ENCODE measurements around the gene LENG8. TPM values are rescaled to one million over a fixed set of nuclear protein-coding genes. Genes with fewer than 3 reads are reported as not detected.

Gene LENG8
- total and polyA plus RNA-seq, 2 of the 13 experiments (the other 11 are each of a cell fraction or from before 2014, with no cell fraction given) = 14.3 to 41.9 TPM

DNA sequence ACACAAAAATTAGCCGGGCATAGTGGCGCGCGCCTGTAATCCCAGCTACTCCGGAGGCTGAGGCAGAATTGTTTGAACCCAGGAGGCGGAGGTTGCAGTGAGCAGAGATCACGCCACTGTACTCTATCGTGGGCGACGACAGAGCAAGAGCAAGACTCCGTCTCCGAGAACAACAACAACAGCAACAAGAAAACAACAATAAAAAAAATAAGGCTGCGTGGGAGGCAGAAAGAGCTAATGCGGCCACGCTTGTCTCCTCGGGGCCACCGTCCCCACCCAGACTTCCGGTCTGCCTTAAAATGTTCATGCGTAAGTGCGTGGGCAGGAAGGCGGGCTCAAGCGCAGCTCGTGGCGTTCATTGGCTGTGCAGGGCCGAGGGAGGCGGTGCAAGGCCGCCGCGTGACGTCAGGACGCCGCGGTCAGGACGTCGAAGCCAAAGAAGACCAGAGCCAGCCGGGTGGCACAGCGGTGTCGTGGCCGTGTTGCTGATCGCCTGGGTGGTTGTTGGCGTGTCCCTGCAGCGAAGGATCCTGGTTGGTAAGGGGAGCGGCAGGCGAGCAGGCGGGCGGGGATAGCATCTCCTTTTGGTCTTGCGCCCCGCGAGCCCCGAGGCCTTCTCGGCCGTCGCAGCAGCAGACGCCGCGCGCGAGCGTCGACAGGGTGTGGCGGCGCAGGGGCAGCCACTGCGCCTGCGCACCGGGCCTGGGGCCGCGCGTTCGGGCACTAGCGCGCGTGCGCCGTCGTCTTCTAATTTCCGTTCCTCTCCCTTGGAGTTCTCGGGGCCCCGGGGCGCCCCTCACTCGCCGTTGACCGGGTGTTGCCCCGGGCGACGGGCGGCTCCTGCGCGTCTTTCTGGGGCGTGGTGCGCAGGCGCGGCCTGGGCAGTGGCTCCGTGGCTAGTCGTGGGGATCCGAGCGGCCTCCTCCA lies at the start of gene LENG8 (continued):
- TF ChIP-seq, protein P1, sequence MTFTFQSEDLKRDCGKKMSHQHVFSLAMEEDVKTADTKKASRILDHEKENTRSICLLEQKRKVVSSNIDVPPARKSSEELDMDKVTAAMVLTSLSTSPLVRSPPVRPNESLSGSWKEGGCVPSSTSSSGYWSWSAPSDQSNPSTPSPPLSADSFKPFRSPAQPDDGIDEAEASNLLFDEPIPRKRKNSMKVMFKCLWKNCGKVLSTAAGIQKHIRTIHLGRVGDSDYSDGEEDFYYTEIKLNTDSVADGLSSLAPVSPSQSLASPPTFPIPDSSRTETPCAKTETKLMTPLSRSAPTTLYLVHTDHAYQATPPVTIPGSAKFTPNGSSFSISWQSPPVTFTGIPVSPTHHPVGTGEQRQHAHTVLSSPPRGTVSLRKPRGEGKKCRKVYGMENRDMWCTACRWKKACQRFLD (CRISPR knock-in tag; IDR thresholded peaks at IDR 0.05; ENCODE audit: borderline replicate concordance) = peak; percentile 60; the same call in 1 of the 2 replicates
- no peak for TF ChIP-seq TBP (CRISPR knock-in tag; IDR thresholded peaks at IDR 0.05)
- peak; percentile 39; the same call in 1 of the 2 replicates for TF ChIP-seq RFX3 (CRISPR knock-in tag; IDR thresholded peaks at IDR 0.05)
- TF ChIP-seq XRCC5 (optimal IDR thresholded peaks at IDR 0.05; ENCODE audit: low read length) = no peak
- TF ChIP-seq AKAP8 (CRISPR knock-in tag; IDR thresholded peaks at IDR 0.05) = peak; percentile 75; the same call in 1 of the 2 replicates
- TF ChIP-seq, protein P2, sequence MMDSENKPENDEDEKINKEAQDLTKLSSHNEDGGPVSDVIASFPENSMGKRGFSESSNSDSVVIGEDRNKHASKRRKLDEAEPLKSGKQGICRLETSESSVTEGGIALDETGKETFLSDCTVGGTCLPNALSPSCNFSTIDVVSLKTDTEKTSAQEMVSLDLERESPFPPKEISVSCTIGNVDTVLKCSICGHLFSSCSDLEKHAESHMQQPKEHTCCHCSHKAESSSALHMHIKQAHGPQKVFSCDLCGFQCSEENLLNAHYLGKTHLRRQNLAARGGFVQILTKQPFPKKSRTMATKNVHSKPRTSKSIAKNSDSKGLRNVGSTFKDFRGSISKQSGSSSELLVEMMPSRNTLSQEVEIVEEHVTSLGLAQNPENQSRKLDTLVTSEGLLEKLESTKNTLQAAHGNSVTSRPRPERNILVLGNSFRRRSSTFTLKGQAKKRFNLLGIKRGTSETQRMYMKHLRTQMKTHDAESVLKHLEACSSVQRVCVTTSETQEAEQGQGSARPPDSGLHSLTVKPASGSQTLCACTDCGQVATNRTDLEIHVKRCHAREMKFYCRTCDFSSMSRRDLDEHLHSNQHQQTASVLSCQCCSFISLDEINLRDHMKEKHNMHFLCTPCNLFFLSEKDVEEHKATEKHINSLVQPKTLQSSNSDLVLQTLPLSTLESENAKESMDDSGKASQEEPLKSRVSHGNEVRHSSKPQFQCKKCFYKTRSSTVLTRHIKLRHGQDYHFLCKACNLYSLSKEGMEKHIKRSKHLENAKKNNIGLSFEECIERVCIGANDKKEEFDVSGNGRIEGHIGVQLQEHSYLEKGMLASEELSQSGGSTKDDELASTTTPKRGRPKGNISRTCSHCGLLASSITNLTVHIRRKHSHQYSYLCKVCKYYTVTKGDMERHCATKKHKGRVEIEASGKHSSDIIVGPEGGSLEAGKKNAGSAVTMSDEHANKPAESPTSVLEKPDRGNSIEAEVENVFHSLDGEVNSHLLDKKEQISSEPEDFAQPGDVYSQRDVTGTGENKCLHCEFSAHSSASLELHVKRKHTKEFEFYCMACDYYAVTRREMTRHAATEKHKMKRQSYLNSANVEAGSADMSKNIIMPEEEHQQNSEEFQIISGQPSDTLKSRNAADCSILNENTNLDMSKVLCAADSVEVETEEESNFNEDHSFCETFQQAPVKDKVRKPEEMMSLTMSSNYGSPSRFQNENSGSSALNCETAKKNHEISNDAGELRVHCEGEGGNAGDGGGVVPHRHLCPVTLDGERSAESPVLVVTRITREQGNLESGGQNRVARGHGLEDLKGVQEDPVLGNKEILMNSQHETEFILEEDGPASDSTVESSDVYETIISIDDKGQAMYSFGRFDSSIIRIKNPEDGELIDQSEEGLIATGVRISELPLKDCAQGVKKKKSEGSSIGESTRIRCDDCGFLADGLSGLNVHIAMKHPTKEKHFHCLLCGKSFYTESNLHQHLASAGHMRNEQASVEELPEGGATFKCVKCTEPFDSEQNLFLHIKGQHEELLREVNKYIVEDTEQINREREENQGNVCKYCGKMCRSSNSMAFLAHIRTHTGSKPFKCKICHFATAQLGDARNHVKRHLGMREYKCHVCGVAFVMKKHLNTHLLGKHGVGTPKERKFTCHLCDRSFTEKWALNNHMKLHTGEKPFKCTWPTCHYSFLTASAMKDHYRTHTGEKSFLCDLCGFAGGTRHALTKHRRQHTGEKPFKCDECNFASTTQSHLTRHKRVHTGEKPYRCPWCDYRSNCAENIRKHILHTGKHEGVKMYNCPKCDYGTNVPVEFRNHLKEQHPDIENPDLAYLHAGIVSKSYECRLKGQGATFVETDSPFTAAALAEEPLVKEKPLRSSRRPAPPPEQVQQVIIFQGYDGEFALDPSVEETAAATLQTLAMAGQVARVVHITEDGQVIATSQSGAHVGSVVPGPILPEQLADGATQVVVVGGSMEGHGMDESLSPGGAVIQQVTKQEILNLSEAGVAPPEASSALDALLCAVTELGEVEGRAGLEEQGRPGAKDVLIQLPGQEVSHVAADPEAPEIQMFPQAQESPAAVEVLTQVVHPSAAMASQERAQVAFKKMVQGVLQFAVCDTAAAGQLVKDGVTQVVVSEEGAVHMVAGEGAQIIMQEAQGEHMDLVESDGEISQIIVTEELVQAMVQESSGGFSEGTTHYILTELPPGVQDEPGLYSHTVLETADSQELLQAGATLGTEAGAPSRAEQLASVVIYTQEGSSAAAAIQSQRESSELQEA (CRISPR knock-in tag; IDR thresholded peaks at IDR 0.05; ENCODE audit: not compliant biosample characterization) = no peak
- TF ChIP-seq ZNF33B (CRISPR knock-in tag; IDR thresholded peaks at IDR 0.05) = peak; percentile 85; the same call in 1 of the 2 replicates
- peak; percentile 77 for TF ChIP-seq REPIN1 (CRISPR knock-in tag; IDR thresholded peaks at IDR 0.05; ENCODE audit: borderline replicate concordance, low read depth)
- TF ChIP-seq, protein P3, sequence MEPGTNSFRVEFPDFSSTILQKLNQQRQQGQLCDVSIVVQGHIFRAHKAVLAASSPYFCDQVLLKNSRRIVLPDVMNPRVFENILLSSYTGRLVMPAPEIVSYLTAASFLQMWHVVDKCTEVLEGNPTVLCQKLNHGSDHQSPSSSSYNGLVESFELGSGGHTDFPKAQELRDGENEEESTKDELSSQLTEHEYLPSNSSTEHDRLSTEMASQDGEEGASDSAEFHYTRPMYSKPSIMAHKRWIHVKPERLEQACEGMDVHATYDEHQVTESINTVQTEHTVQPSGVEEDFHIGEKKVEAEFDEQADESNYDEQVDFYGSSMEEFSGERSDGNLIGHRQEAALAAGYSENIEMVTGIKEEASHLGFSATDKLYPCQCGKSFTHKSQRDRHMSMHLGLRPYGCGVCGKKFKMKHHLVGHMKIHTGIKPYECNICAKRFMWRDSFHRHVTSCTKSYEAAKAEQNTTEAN (CRISPR knock-in tag; conservative IDR thresholded peaks at IDR 0.05) = 0 out of 2 replicates have a peak, but pooled peaks have one; percentile 16
- TF ChIP-seq BCL6 (CRISPR knock-in tag; IDR thresholded peaks at IDR 0.05) = peak; percentile 30; the same call in 1 of the 2 replicates
- no peak for TF ChIP-seq RELA (CRISPR knock-in tag; IDR thresholded peaks at IDR 0.05)
- peak; percentile 73 for TF ChIP-seq RFX5 (IDR thresholded peaks at IDR 0.05; ENCODE audit: low read depth, low read length)
- peak; percentile 91 for TF ChIP-seq ZNF713 (CRISPR knock-in tag; IDR thresholded peaks at IDR 0.05)
- TF ChIP-seq ZNF44 (CRISPR knock-in tag; IDR thresholded peaks at IDR 0.05) = peak; percentile 85; the same call in 1 of the 2 replicates

Measured in HepG2 (cell line).